NCI-H69 (cell line): ENCODE measurements around the gene ZBED4.
"Not testable (repeated sequence)": the region's sequence is repeated elsewhere in the genome, so short reads cannot be mapped to it uniquely, and the experiment has no call there.

ENCODE experiments used
- DNase-seq: peaks from one replicate; lab custom pipeline; 2025; lab: John Stamatoyannopoulos, UW

Gene ZBED4, protein sequence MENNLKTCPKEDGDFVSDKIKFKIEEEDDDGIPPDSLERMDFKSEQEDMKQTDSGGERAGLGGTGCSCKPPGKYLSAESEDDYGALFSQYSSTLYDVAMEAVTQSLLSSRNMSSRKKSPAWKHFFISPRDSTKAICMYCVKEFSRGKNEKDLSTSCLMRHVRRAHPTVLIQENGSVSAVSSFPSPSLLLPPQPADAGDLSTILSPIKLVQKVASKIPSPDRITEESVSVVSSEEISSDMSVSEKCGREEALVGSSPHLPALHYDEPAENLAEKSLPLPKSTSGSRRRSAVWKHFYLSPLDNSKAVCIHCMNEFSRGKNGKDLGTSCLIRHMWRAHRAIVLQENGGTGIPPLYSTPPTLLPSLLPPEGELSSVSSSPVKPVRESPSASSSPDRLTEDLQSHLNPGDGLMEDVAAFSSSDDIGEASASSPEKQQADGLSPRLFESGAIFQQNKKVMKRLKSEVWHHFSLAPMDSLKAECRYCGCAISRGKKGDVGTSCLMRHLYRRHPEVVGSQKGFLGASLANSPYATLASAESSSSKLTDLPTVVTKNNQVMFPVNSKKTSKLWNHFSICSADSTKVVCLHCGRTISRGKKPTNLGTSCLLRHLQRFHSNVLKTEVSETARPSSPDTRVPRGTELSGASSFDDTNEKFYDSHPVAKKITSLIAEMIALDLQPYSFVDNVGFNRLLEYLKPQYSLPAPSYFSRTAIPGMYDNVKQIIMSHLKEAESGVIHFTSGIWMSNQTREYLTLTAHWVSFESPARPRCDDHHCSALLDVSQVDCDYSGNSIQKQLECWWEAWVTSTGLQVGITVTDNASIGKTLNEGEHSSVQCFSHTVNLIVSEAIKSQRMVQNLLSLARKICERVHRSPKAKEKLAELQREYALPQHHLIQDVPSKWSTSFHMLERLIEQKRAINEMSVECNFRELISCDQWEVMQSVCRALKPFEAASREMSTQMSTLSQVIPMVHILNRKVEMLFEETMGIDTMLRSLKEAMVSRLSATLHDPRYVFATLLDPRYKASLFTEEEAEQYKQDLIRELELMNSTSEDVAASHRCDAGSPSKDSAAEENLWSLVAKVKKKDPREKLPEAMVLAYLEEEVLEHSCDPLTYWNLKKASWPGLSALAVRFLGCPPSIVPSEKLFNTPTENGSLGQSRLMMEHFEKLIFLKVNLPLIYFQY

GRCh38 chr22:49852898-49853894 is at the start of gene ZBED4:
Gene ZBED4 (plus strand): TSS chr22:49853844. CDS start chr22:49883663, 29,819 bp downstream.
- DNase-seq: peak; percentile 98

DNA sequence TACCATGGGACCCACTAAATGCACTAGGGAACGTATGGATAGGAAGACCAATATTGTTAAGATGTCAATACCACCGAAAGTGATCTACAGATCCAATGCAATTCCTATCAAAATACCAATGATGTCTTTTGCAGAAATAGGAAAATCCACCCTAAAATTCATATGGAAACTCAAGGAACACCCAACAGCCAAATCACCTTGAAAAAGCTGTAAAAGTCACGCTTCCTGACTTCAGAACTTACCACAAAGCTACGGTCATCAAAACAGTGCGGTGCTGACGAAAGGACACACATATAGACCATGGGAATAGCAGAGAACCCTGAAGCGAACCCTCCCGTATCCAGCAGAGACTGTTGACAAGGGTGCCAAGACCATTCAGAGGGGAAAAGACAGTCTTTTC is 46.5 kb upstream of the ZBED4 start:
- DNase-seq: no peak

- no peak for DNase-seq
Observed at GRCh38 chr22:49807780-49808708, 45.6 kb upstream of the ZBED4 start.

GRCh38 chr22:49810363-49811019 is 43.2 kb upstream of the ZBED4 start:
- no peak for DNase-seq

GRCh38 chr22:49811020-49811791 is 42.4 kb upstream of the ZBED4 start:
- no peak for DNase-seq

- DNase-seq: no peak
Observed at GRCh38 chr22:49812838-49813237, 40.8 kb upstream of the ZBED4 start.

DNA sequence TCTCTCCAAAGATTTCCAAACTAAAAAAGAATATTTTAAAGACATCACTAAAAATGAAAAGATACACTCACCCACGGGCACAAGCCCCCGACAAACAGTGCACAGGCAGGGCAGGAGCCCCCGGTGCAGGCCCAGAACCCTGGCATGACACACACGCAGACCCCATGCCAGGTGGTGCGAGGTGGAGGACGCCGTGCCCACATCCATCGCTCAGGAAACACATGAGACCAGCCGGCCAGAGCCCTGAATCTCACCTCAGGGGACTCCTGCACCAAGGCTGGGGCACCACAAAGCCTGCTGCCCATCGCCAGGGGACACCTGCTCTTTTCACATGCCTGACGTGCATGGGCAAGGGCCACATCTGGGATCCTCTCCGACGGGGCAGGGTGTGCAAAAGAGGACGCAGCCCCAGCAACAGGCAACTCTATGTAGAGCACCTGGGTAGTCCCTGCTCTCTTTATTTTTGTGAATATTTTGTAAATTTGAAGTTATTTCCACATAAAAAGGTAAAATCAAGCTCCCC is 39.4 kb upstream of the ZBED4 start:
- no peak for DNase-seq

GRCh38 chr22:49814856-49815255 is 38.8 kb upstream of the ZBED4 start:
- no peak for DNase-seq

- no peak for DNase-seq
Observed at GRCh38 chr22:49815641-49816091, 38.0 kb upstream of the ZBED4 start.

DNA sequence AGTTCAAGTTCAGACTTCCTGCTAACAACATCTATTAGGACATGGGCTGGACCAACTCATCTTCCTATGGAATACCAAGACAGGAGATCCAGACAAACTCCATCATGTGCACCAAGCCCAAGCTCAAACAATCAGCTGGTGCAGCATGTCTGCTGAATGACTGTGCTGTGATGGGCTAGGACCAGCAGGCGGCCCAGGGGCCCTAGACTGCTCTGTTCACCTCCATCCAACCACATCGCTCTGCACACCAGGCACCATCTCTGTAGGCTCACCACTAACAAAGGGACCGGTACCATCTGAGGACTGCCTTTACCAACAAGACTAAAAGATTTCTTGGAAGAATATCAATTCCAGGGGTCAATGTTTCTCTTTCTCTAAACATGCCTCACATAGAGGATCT is 36.3 kb upstream of the ZBED4 start:
- no peak for DNase-seq

DNA sequence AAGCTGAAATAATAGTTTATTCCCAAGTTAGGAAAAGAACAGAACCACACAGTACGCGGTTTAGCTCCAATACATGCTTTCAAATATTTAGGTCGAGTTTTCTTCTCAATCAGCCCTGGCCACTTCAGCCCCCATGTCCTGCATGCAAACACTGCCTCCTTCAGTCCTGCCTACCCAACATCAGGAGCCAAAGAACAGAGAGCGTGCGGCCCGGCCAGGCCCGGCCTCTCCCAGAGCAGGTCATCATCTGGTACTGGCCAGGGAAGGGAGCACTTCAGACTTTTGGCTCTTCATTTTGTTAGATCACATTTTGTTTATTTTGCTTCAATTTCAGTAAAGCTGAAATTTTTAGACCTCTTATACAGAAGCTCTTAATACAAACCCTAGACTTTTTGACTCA is 32.7 kb upstream of the ZBED4 start:
- DNase-seq: no peak

DNA sequence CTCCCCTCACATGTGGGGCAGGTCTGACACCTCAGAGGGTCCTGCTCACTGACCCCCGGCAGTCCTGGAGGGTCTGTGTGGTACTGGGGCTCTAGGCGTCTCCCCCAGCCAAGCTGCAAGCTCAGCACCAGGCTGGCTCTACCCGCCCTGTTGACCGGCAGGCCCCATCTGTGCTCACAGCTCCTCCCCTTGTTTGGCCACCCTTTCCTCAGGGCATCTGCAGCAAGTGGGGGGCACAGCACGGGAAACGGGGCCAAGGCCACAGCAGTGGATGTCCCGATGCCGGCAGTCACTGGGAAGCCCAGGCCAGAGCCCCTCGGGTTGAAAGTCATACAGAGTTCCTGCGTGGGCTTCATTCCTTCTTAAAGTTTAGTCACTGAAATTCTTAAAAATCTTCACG is 31.9 kb upstream of the ZBED4 start:
- not testable (repeated sequence) for DNase-seq

- DNase-seq: no peak
Observed at GRCh38 chr22:49823289-49824045, 30.2 kb upstream of the ZBED4 start.

DNA sequence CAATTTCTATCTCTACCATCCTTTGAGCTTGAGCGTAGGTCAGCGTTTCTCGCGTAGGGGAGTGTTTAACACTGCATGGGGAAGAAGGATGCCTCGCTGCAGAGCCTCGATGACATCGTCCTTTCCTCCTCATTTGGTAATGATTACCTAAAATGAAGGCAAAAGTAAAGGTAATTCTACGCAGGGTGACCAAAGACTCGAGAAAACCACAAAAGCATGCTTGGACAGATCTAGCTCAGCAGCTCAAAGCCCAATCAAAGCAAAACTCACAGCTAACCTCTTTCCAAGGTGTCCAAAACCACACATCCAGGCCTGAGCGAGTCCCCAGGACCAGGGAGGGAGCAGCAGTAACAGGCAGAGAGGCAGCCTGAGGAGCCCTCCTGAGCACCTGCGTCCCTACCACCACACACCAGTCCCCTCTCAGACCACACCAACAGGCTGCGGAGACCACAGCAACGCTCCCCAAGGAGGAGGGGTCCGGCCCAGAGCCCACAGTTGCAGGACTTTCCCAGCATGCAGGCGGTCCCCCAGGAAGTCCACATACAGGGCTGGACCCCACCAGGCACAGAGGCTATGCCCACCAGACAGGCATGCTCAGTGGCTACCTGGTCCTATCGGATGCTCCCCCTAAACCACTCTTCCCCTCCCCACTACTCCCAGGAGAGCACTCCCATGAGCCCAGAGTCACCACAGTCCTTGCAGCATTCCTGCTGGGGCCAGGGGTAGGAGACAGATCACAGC is 29.3 kb upstream of the ZBED4 start:
- no peak for DNase-seq

GRCh38 chr22:49824936-49825335 is 28.7 kb upstream of the ZBED4 start:
- no peak for DNase-seq

DNA sequence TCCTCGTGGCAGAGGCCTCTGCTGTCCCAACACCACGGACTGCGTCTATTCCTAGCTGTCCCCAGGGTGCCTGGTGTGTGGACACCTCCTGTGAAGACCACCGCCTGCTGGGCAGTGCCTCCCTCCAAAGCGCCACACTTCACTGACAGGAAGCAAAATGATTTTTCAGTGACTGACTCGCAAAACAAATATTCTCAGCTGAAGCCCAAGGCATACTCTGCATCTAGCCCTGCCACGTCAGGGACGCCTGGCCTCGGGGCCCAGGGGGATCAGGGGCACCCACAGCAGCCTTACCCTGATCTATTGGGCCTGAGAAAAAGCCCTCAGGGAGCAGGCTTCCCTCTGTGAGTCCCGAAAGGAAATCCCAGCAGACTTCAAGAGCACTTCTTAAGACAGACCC is 28.2 kb upstream of the ZBED4 start:
- peak; percentile 17 for DNase-seq
